GM19452 (cell line): Measurements from ENCODE around the gene NOTCH1.

Experiments used
- ATAC-seq: cut with Tn5 transposase; IDR thresholded peaks from one replicate; pipeline ENCODE4 v1.9.1; 2021; ENCODE audit not compliant: unreplicated experiment

Gene NOTCH1

GRCh38 chr9:136545965-136546696, at the start of gene NOTCH1:
NOTCH1 (minus strand) TSS chr9:136546048; CDS start chr9:136545786, 262 bp downstream.
- peak; percentile 59 for ATAC-seq

GRCh38 chr9:136594492-136594891, 48.6 kb upstream of the NOTCH1 start:
- ATAC-seq = no peak

GRCh38 chr9:136593581-136593980, 47.7 kb upstream of the NOTCH1 start:
- no peak for ATAC-seq

- no peak for ATAC-seq
Observed at GRCh38 chr9:136592666-136593065, 46.8 kb upstream of the NOTCH1 start.

GRCh38 chr9:136590821-136591752, 45.2 kb upstream of the NOTCH1 start:
- no peak for ATAC-seq

- no peak for ATAC-seq
Observed at GRCh38 chr9:136589766-136590763, 44.2 kb upstream of the NOTCH1 start.

- ATAC-seq = no peak
Observed at GRCh38 chr9:136588663-136589464, 43.0 kb upstream of the NOTCH1 start.

GRCh38 chr9:136587944-136588662, 42.3 kb upstream of the NOTCH1 start:
- no peak for ATAC-seq

- no peak for ATAC-seq
Observed at GRCh38 chr9:136587145-136587943, 41.5 kb upstream of the NOTCH1 start.

- no peak for ATAC-seq
Observed at GRCh38 chr9:136586391-136586953, 40.6 kb upstream of the NOTCH1 start.

GRCh38 chr9:136585531-136586120, 39.8 kb upstream of the NOTCH1 start:
- no peak for ATAC-seq

GRCh38 chr9:136584934-136585333, 39.1 kb upstream of the NOTCH1 start:
- ATAC-seq = no peak

GRCh38 chr9:136584401-136584932, 38.6 kb upstream of the NOTCH1 start:
- ATAC-seq = no peak

- no peak for ATAC-seq
Observed at GRCh38 chr9:136582977-136583735, 37.3 kb upstream of the NOTCH1 start.

- ATAC-seq = no peak
Observed at GRCh38 chr9:136581614-136582447, 36.0 kb upstream of the NOTCH1 start.
